ENCODE results near the gene CA5A.

DNA sequence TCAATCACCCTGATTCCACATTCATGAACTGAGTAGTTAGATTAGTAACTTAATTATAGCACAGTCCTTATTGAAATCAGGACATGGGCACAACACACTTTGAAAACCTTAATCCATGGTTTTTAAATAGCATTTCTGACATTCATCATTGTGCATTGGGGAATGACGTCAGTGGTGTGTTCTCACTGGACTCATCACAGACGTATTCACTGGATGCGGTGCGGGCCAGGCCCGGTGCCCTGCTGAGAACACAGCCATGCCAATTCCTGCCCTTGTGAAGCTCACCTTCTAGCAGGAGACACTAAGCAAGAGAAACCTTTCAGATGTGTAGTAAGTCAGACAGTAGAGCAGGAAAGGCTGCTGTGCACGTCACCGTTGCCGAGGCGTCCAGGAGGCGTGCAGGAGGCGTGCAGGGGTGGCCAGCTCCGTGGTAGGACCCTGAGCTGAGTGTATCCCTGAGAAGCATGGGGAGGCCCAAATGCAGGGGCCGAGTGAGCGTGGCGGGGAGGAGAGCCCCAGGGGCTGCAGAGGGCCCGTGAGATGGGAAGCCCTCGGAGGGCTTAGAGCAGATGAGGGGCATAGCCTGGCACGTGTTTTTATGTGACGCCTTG lies 27.8 kb upstream of the CA5A start:
- TF ChIP-seq POLR2A (IDR thresholded peaks at IDR 0.05), result no peak
- TF ChIP-seq, protein P1, sequence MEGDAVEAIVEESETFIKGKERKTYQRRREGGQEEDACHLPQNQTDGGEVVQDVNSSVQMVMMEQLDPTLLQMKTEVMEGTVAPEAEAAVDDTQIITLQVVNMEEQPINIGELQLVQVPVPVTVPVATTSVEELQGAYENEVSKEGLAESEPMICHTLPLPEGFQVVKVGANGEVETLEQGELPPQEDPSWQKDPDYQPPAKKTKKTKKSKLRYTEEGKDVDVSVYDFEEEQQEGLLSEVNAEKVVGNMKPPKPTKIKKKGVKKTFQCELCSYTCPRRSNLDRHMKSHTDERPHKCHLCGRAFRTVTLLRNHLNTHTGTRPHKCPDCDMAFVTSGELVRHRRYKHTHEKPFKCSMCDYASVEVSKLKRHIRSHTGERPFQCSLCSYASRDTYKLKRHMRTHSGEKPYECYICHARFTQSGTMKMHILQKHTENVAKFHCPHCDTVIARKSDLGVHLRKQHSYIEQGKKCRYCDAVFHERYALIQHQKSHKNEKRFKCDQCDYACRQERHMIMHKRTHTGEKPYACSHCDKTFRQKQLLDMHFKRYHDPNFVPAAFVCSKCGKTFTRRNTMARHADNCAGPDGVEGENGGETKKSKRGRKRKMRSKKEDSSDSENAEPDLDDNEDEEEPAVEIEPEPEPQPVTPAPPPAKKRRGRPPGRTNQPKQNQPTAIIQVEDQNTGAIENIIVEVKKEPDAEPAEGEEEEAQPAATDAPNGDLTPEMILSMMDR (IDR thresholded peaks at IDR 0.05), result no peak

Measured in heart left ventricle (tissue), 13 donors.